T-helper 17 cell (primary cell): ENCODE results near the gene CAPZB. TPM values are rescaled to one million over a fixed set of nuclear protein-coding genes. Genes with fewer than 3 reads are reported as not detected.
A peak's percentile ranks its signal among the peaks of the same experiment; 100 is the strongest.

Experiments used
- ATAC-seq: fragments of 150-1000 bp; cut with Tn5 transposase; 2 replicates; pipeline ENCODE4 v1.10.0; 2021; ENCODE audit warnings: mild to moderate bottlenecking, moderate library complexity
- DNase-seq, 3 donors: peaks; one replicate each; pipeline versions ENCODE4 v3.0.0 to v3.0.0-alpha.2; 2020 to 2021
- H3K9me3 ChIP-seq: one replicate; pipeline ENCODE4 v1.7.0; 2013; ENCODE audit warnings: low read length, mild to moderate bottlenecking; ENCODE audit not compliant: control insufficient read depth, poor library complexity, severe bottlenecking
- H3K27ac Mint-ChIP-seq: one replicate; pipeline ENCODE4 v1.8.0; 2022; ENCODE audit warnings: mild to moderate bottlenecking, moderate library complexity, mixed read lengths
- H3K27me3 Mint-ChIP-seq: one replicate; pipeline ENCODE4 v1.8.0; 2022; ENCODE audit warnings: mixed read lengths
- H3K36me3 Mint-ChIP-seq: one replicate; pipeline ENCODE4 v1.8.0; 2022; ENCODE audit warnings: low read depth, mixed read lengths
- H3K4me1 Mint-ChIP-seq: one replicate; pipeline ENCODE4 v1.8.0; 2022; ENCODE audit warnings: mild to moderate bottlenecking, mixed read lengths
- H3K4me3 Mint-ChIP-seq: one replicate; pipeline ENCODE4 v1.8.0; 2022; ENCODE audit warnings: mild to moderate bottlenecking, moderate library complexity, mixed read lengths
- total RNA-seq, 4 donors: library from RNA in 2 of 4; stranded (reverse) in 2 of 4; gene quantifications; one replicate each; pipeline ENCODE4 v1.2.3 and lab custom pipeline; 2022 to 2026

The CAPZB gene
- total RNA-seq, 2 donors from 2014 or later, result 320 to 330 TPM

GRCh38 chr1:19458815-19459417, 26.4 kb downstream of the CAPZB start:
- Mint-ChIP-seq H3K4me1 (peaks cover 66% of the 10 kb centered on the region), H3K27ac (peak overlapping the region; percentile 98), H3K36me3 (no peaks in the 10 kb centered on the region), H3K27me3 (no peaks in the 10 kb centered on the region), H3K4me3 (peak overlapping the region; percentile 85)
- no peaks in the 10 kb centered on the region for H3K9me3 ChIP-seq
- DNase-seq (no peak), ATAC-seq (no peak)

DNA sequence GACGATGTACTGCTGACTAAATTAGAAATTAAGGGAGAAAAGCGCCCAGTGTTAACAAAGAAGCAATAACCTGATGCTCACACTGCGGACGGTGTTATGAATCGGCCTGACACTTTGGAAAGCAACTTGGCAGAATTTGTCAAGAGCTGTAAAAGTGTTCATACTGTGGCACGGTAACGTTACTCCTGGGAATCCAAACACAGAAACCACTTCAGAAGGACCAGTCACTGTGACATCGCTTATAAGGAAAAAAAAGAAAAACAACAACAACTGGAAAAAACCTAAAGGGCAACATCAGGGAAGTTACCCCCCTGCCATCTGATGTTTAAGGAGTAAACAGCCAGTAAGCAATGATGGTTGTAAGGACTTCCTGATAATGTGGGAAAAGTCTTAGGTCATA, 27.7 kb downstream of the CAPZB start:
- peak overlapping the region; percentile 73 for H3K4me3 Mint-ChIP-seq
- H3K4me1 Mint-ChIP-seq, result peaks cover 65% of the 10 kb centered on the region
- no peaks in the 10 kb centered on the region for H3K36me3 Mint-ChIP-seq
- DNase-seq, result no peak
- no peaks in the 10 kb centered on the region for H3K9me3 ChIP-seq
- peak overlapping the region; percentile 98 for H3K27ac Mint-ChIP-seq
- H3K27me3 Mint-ChIP-seq, result no peaks in the 10 kb centered on the region
- ATAC-seq, result no peak

- Mint-ChIP-seq H3K27ac (peak overlapping the region; percentile 98), H3K4me3 (peak overlapping the region; percentile 73), H3K27me3 (no peaks in the 10 kb centered on the region), H3K4me1 (peaks cover 70% of the 10 kb centered on the region), H3K36me3 (no peaks in the 10 kb centered on the region)
- DNase-seq (no peak), ATAC-seq (no peak)
- H3K9me3 ChIP-seq, result no peaks in the 10 kb centered on the region
These were observed 28.3 kb downstream of the CAPZB start for GRCh38 chr1:19456968-19457441.

GRCh38 chr1:19455353-19455752, 30.0 kb downstream of the CAPZB start:
- peak overlapping the region; percentile 98 for H3K27ac Mint-ChIP-seq
- no peaks in the 10 kb centered on the region for H3K27me3 Mint-ChIP-seq
- DNase-seq (no peak), ATAC-seq (no peak)
- H3K36me3 Mint-ChIP-seq, result no peaks in the 10 kb centered on the region
- peak overlapping the region; percentile 49 for H3K4me3 Mint-ChIP-seq
- H3K9me3 ChIP-seq, result no peaks in the 10 kb centered on the region
- H3K4me1 Mint-ChIP-seq, result peaks cover 76% of the 10 kb centered on the region

GRCh38 chr1:19454265-19455146, 30.8 kb downstream of the CAPZB start:
- peak; percentile 52 for ATAC-seq

GRCh38 chr1:19453741-19454201, 31.6 kb downstream of the CAPZB start:
- no peaks in the 10 kb centered on the region for H3K9me3 ChIP-seq
- Mint-ChIP-seq H3K4me3 (peak overlapping the region; percentile 55), H3K4me1 (peaks cover 72% of the 10 kb centered on the region), H3K36me3 (no peaks in the 10 kb centered on the region), H3K27me3 (no peaks in the 10 kb centered on the region), H3K27ac (peak overlapping the region; percentile 98)
- DNase-seq, result no peak
- no peak for ATAC-seq

More at GRCh38 chr1:19454265-19455146, 30.8 kb downstream of the CAPZB start:
- no peaks in the 10 kb centered on the region for H3K27me3 Mint-ChIP-seq
- H3K9me3 ChIP-seq, result no peaks in the 10 kb centered on the region
- peak overlapping the region; percentile 86 for H3K4me3 Mint-ChIP-seq
- H3K4me1 Mint-ChIP-seq, result peaks cover 74% of the 10 kb centered on the region
- H3K27ac Mint-ChIP-seq, result peak overlapping the region; percentile 98
- H3K36me3 Mint-ChIP-seq, result no peaks in the 10 kb centered on the region
- no peak for DNase-seq

DNA sequence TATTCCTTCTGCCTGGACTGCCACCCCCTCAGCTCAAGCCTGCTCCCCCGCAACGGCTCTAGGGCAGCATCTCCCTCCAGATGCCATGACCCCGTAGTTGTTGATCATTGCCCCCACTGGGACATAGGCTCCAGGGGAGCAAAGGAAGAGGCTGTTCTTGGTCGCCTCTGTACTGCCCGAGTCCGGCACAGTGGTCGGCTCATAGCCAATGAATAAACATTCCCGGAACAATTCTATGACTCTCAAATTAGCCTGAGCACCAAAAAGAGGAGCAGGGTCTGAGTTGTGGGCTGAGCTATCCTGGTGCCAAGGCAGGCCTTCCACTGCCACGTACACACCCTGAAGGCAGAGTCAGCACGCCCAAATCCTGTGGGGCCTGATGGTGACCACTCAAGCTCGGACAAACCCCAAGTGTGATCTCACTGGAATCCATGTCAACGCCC, 33.1 kb downstream of the CAPZB start:
- H3K4me3 Mint-ChIP-seq, result no peak overlapping the region
- H3K27me3 Mint-ChIP-seq, result no peaks in the 10 kb centered on the region
- no peaks in the 10 kb centered on the region for H3K9me3 ChIP-seq
- ATAC-seq (no peak), DNase-seq (no peak)
- H3K36me3 Mint-ChIP-seq, result no peaks in the 10 kb centered on the region
- peak overlapping the region; percentile 98 for H3K27ac Mint-ChIP-seq
- peaks cover 75% of the 10 kb centered on the region for H3K4me1 Mint-ChIP-seq

DNA sequence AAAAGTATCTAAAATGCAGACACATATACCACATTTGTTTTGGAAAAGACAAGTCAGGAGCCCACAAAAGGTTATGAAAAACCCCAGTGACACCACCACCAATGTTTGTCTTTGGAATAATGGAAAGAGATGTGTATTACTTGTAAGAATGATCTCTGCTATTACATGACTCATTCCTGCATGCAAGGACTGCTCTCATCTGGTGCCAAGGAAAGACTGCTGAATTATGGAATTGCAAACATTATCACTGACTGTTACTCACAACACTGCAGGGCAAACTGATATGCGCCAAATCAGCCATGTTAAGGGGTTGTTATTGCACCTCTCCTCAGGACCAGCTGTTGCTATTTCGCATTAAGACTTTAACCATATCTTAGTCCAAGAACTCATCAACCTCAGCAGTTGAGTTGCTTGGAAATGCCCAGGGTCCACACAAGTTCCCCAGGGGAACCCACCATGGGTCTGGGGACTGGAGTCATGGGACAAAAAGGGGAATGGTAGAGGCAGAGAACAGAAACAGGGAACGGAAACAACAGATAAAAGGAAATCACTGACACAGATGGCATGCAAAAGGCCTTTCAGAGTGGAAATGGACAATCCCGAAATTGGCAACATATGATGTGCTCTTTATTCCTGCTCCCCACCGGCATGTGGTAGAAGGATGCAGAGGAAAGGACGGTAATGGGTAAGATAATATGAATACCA, 34.4 kb downstream of the CAPZB start:
- no peaks in the 10 kb centered on the region for H3K27me3 Mint-ChIP-seq
- peaks cover 73% of the 10 kb centered on the region for H3K4me1 Mint-ChIP-seq
- ATAC-seq (no peak), DNase-seq (no peak)
- H3K9me3 ChIP-seq, result no peaks in the 10 kb centered on the region
- H3K27ac Mint-ChIP-seq, result peak overlapping the region; percentile 86
- H3K36me3 Mint-ChIP-seq, result no peaks in the 10 kb centered on the region
- H3K4me3 Mint-ChIP-seq, result peak overlapping the region; percentile 63

DNA sequence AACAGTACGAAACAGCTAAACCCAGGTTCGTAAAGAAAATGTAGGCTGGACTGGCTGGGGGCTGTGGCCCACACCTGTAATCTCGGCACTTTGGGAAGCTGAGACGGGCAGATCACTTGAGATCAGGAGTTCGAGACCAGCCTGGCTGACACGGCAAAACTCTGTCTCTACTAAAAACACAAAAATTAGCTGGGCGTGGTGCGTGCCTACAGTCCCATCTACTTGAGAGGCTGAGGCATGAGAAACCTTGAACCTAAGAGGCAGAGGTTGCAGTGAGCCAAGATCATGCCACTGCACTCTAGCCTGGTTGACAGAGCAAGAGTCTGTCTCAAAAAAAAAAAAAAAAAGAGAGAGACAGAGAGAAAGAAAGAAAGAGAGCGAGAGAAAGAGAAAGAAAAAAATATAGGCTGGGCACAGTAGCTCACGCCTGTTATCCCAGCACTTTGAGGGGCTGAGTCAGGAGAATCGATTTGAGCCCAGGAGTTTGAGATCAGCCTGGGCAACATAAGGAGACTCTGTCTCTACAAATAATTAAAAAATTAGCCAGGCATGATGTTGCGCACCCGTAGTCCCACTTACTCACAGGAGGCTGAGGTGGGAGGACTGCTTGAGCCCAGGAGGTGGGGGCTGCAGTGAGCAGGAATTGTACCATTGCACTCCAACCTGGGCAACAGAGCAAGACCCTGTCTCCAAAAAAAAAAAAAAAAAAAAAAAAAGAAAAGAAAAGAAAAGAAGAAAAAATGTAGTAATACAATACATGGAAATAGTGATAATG, 35.7 kb downstream of the CAPZB start:
- H3K4me3 Mint-ChIP-seq, result no peak overlapping the region
- H3K4me1 Mint-ChIP-seq, result peaks cover 72% of the 10 kb centered on the region
- ATAC-seq (no peak), DNase-seq (no peak)
- H3K36me3 Mint-ChIP-seq, result no peaks in the 10 kb centered on the region
- H3K27me3 Mint-ChIP-seq, result no peaks in the 10 kb centered on the region
- no peaks in the 10 kb centered on the region for H3K9me3 ChIP-seq
- peak overlapping the region; percentile 86 for H3K27ac Mint-ChIP-seq

DNA sequence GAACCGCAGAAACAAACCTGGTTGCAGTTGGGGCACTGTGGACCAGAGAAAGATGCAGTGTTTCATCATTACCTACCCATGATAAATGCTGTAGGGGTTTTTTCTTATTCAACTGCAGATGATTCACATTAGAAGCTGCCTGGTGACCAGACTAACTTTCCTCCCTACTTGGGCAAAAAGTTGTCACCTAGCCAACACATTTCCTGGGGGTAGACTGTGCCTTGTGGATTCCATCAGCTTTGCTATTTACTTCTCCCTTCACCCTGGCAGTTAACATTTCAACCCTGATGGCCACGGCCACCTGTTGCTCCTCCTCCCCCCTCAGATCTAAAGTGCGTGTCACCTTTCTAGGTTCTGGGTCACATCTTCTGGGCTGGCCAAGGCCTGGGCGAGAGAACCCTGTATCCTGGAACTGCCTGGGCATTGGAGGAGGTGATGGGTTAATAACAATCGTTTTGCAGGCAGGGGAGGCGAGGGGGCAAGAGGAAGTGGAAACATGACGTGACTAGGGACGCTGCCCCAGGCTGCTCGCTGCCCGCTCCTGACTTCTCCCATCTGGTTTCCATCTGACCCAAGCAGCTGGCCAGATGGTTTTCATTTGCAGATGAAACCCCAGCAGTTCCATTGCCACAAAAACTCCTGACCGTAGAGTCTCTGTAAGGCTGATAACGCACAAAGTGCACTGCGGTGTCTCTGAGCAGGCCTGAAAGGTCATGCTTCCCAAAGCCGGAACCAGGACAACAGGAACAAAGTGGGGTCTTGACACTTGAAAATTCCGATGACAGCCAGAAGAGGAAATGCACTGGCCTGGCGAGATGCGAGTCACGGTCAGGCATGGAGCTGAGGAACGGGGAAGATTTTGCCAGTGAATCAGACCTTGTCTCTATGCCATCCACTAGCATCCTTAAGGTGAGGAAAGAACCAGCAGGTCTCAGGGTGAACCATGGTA, 36.6 kb downstream of the CAPZB start:
- ATAC-seq (peak; percentile 58), DNase-seq (no peak)
- H3K27ac Mint-ChIP-seq, result peak overlapping the region; percentile 88
- H3K4me1 Mint-ChIP-seq, result peaks cover 71% of the 10 kb centered on the region
- H3K4me3 Mint-ChIP-seq, result peak overlapping the region; percentile 33
- no peaks in the 10 kb centered on the region for H3K27me3 Mint-ChIP-seq
- H3K9me3 ChIP-seq, result no peaks in the 10 kb centered on the region
- no peaks in the 10 kb centered on the region for H3K36me3 Mint-ChIP-seq

GRCh38 chr1:19447550-19447949, 37.8 kb downstream of the CAPZB start:
- H3K36me3 Mint-ChIP-seq, result no peaks in the 10 kb centered on the region

More at GRCh38 chr1:19447550-19447949, 37.8 kb downstream of the CAPZB start:
- Mint-ChIP-seq H3K27ac (peak overlapping the region; percentile 88), H3K4me3 (peak overlapping the region; percentile 52), H3K4me1 (peaks cover 68% of the 10 kb centered on the region), H3K27me3 (no peaks in the 10 kb centered on the region)
- ATAC-seq (no peak), DNase-seq (no peak)
- no peaks in the 10 kb centered on the region for H3K9me3 ChIP-seq
